ENCODE measurements around the gene EMP1.
"Not testable (repeated sequence)": the region's sequence is repeated elsewhere in the genome, so short reads cannot be mapped to it uniquely, and the experiment has no call there.

DNA sequence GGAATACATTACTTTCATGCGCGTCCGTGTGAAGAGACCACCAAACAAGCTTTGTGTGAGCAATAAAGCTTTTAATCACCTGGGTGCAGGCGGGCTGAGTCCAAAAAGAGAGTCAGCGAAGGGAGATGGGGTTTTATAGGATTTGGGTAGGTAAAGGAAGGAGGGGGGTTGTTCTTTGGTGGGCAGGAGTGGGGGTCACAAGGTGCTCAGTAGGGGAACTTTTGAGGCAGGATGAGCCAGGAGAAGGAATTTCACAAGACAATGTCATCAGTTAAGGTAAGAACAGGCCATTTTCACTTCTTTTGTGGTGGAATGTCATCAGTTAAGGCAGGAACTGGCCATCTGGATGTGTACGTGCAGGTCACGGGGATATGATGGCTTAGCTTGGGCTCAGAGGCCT lies 63.1 kb downstream of the EMP1 start:
- TF ChIP-seq, protein P1, sequence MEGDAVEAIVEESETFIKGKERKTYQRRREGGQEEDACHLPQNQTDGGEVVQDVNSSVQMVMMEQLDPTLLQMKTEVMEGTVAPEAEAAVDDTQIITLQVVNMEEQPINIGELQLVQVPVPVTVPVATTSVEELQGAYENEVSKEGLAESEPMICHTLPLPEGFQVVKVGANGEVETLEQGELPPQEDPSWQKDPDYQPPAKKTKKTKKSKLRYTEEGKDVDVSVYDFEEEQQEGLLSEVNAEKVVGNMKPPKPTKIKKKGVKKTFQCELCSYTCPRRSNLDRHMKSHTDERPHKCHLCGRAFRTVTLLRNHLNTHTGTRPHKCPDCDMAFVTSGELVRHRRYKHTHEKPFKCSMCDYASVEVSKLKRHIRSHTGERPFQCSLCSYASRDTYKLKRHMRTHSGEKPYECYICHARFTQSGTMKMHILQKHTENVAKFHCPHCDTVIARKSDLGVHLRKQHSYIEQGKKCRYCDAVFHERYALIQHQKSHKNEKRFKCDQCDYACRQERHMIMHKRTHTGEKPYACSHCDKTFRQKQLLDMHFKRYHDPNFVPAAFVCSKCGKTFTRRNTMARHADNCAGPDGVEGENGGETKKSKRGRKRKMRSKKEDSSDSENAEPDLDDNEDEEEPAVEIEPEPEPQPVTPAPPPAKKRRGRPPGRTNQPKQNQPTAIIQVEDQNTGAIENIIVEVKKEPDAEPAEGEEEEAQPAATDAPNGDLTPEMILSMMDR (IDR thresholded peaks at IDR 0.05), result not testable (repeated sequence)
- TF ChIP-seq POLR2AphosphoS5, POLR2A (IDR thresholded peaks at IDR 0.05): not testable (repeated sequence)
